A673 (cell line): ENCODE results near the gene COBL. TPM values are rescaled to one million over a fixed set of nuclear protein-coding genes. Genes with fewer than 3 reads are reported as not detected.

ENCODE experiments used
- BruUV-seq: library from RNA; stranded (reverse); fragments of 400-500 nt; replicated peaks from 2 replicates; lab custom pipeline; 2021; lab: Mats Ljungman, UMichigan
- CTCF ChIA-PET: fragments of 300-600 bp; sonication (Branson Sonifier 250); formaldehyde crosslinking; loops from one replicate; lab custom pipeline; 2022; ENCODE audit warnings: antibody characterized with exemption; lab: Charles Lee
- POLR2A ChIA-PET: fragments of 300-600 bp; sonication (Branson Sonifier 250); formaldehyde crosslinking; loops from one replicate; lab custom pipeline; 2022; ENCODE audit warnings: antibody characterized with exemption; ENCODE audit not compliant: low non-redundant PET; lab: Charles Lee
- DNase-seq: peaks from one replicate; pipeline ENCODE4 v3.0.0-alpha.2; 2015; ENCODE audit warnings: low spot score
- H3K27ac ChIP-seq: fragments of 200-600 bp; sonication (generic); 2 replicates; pipeline ENCODE4 v1.5.1; 2016; ENCODE audit warnings: mixed run types, low read depth, mild to moderate bottlenecking, mixed read lengths, antibody characterized with exemption, low read length; ENCODE audit not compliant: poor library complexity, severe bottlenecking
- H3K27me3 ChIP-seq: fragments of 200-600 bp; sonication (generic); replicated peaks from 2 replicates; pipeline ENCODE4 v1.6.1; 2017; ENCODE audit warnings: mixed run types, low read depth, mild to moderate bottlenecking, mixed read lengths, antibody characterized with exemption, low read length; ENCODE audit not compliant: insufficient read depth, poor library complexity
- H3K36me3 ChIP-seq: fragments of 200-600 bp; sonication (generic); 2 replicates; pipeline ENCODE4 v1.6.1; 2016; ENCODE audit warnings: mixed run types, mild to moderate bottlenecking, mixed read lengths, antibody characterized with exemption, low read length; ENCODE audit not compliant: insufficient read depth, poor library complexity, severe bottlenecking
- H3K4me1 ChIP-seq: fragments of 200-600 bp; sonication (generic); 2 replicates; pipeline ENCODE4 v1.6.1; 2017; ENCODE audit warnings: mixed run types, mild to moderate bottlenecking, mixed read lengths, antibody characterized with exemption, low read length; ENCODE audit not compliant: insufficient read depth, poor library complexity, severe bottlenecking
- H3K4me3 ChIP-seq: fragments of 200-600 bp; sonication (generic); 2 replicates; pipeline ENCODE4 v1.5.1; 2016; ENCODE audit warnings: low read depth, mixed run types, mild to moderate bottlenecking, mixed read lengths, low read length; ENCODE audit not compliant: poor library complexity, severe bottlenecking
- H3K9me3 ChIP-seq: fragments of 200-600 bp; sonication (generic); 2 replicates; pipeline ENCODE4 v1.6.1; 2016; ENCODE audit warnings: mixed run types, low read depth, mild to moderate bottlenecking, mixed read lengths, antibody characterized with exemption, low read length; ENCODE audit not compliant: poor library complexity, severe bottlenecking
- EZH2 ChIP-seq: fragments of 200-600 bp; sonication (generic); IDR thresholded peaks from 2 replicates; pipeline ENCODE4 v1.6.1; 2017; ENCODE audit warnings: borderline replicate concordance, low read depth, mild to moderate bottlenecking, mixed read lengths, antibody characterized with exemption, low read length; ENCODE audit not compliant: poor library complexity, severe bottlenecking
- intact Hi-C: fragments of 100-400 bp; cut with micrococcal nuclease; formaldehyde crosslinking; loops from one replicate; pipeline ENCODE4 v1.10.0; 2022; ENCODE audit not compliant: unreplicated experiment
- total RNA-seq: library from RNA; stranded (reverse); gene quantifications from 2 replicates; pipeline ENCODE4 v1.2.3, GENCODE V29; 2021
- TF ChIP-seq, protein P1 (sequence below): fragments of 300-800, 200-600 bp; sonication (generic); conservative IDR thresholded peaks from 2 replicates; pipeline ENCODE4 v1.5.1; 2017; ENCODE audit warnings: low read depth, mild to moderate bottlenecking, antibody characterized with exemption, low read length, moderate library complexity, mixed read lengths

COBL gene
- total RNA-seq, 1 experiment from 2014 or later = not detected

GRCh38 chr7:51016546-51016945 lies 300.1 kb downstream of the COBL start:
- H3K9me3 ChIP-seq = peaks cover 19% of the 10 kb centered on the region
- H3K4me3 ChIP-seq = no peak overlapping the region
- TF ChIP-seq EZH2 = no peak
- TF ChIP-seq, protein P1, sequence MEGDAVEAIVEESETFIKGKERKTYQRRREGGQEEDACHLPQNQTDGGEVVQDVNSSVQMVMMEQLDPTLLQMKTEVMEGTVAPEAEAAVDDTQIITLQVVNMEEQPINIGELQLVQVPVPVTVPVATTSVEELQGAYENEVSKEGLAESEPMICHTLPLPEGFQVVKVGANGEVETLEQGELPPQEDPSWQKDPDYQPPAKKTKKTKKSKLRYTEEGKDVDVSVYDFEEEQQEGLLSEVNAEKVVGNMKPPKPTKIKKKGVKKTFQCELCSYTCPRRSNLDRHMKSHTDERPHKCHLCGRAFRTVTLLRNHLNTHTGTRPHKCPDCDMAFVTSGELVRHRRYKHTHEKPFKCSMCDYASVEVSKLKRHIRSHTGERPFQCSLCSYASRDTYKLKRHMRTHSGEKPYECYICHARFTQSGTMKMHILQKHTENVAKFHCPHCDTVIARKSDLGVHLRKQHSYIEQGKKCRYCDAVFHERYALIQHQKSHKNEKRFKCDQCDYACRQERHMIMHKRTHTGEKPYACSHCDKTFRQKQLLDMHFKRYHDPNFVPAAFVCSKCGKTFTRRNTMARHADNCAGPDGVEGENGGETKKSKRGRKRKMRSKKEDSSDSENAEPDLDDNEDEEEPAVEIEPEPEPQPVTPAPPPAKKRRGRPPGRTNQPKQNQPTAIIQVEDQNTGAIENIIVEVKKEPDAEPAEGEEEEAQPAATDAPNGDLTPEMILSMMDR = no peak
- H3K36me3 ChIP-seq = no peaks in the 10 kb centered on the region
- no peaks in the 10 kb centered on the region for H3K4me1 ChIP-seq
- CTCF ChIA-PET = no interaction called here
- POLR2A ChIA-PET = no interaction called here
- no TSS peak for BruUV-seq
- no peaks in the 10 kb centered on the region for H3K27me3 ChIP-seq
- no peak for DNase-seq
- intact Hi-C loops = no loop called here
- H3K27ac ChIP-seq = no peak overlapping the region

DNA sequence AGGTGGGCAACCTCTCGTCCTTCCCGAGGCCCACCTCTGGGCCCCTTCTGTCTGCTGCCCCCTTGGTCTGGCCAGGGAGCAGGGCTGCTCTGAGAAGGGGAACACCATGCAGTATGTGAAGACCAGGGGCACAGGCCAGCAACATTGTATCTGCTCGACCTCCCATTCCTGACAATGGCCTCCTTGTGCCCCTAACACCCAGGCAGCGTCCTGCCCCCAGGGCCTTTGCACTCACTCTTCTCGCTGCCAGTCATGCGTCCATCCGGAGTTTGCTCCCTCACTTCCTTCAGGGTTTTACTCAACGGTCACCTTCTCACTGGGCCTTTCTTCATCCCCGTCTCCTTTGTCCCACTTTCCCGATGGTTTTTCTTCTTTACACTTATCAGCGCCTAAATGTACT lies 301.0 kb downstream of the COBL start:
- POLR2A ChIA-PET = no interaction called here
- Histone ChIP-seq H3K36me3 (no peaks in the 10 kb centered on the region), H3K4me3 (no peak overlapping the region), H3K9me3 (peaks cover 19% of the 10 kb centered on the region), H3K27ac (no peak overlapping the region), H3K27me3 (no peaks in the 10 kb centered on the region), H3K4me1 (no peaks in the 10 kb centered on the region)
- no TSS peak for BruUV-seq
- CTCF ChIA-PET = no interaction called here
- DNase-seq = no peak
- TF ChIP-seq, protein P1 = no peak
- TF ChIP-seq EZH2 = no peak
- intact Hi-C loops = no loop called here

DNA sequence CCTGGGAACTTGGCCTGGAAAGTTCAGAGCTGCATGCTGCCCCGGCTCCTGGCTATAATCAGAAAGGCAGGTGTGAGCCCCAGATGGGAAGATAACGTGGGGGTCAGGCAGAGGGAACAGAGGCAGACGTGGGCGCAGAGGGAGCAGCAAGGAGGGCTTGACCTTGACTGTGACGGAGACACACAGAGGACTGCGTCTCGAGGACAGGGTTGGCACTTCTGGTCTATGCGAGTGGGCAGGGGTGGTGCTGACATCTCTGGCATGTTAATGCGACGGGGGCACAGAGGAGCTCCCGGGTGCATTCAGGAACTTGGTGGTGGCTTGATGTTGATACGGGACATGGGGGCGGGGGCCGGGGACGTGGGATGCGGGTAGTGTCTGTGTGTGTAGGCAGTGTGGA lies 301.8 kb downstream of the COBL start:
- POLR2A ChIA-PET = no interaction called here

More for the DNA sequence above, 301.8 kb downstream of the COBL start:
- Histone ChIP-seq H3K27ac (no peak overlapping the region), H3K4me1 (no peaks in the 10 kb centered on the region), H3K36me3 (no peaks in the 10 kb centered on the region), H3K9me3 (peaks cover 19% of the 10 kb centered on the region), H3K4me3 (no peak overlapping the region), H3K27me3 (no peaks in the 10 kb centered on the region)
- intact Hi-C loops = no loop called here
- BruUV-seq = no TSS peak
- TF ChIP-seq, protein P1 = no peak
- DNase-seq = no peak
- CTCF ChIA-PET = no interaction called here
